HL-60 (cell line): Measurements from ENCODE around the gene KCNH5.

Experiments
- DNase-seq, 2 experiments: peaks; one replicate each; pipeline ENCODE4 v3.0.0-alpha.2; 2010 to 2020; ENCODE audit warnings: low read depth in 1 of 2, low spot score in 1 of 2
- H3K27ac ChIP-seq: fragments of 250-450 bp; sonication (Bioruptor Pico); replicated peaks from 2 replicates; pipeline ENCODE4 v1.5.1; 2020; ENCODE audit warnings: mild to moderate bottlenecking, moderate library complexity
- H3K27me3 ChIP-seq: fragments of 250-450 bp; sonication (Bioruptor Pico); 2 replicates; pipeline ENCODE4 v1.5.1; 2021; ENCODE audit warnings: mild to moderate bottlenecking, moderate library complexity; ENCODE audit not compliant: insufficient read depth, poor library complexity, severe bottlenecking
- H3K4me3 ChIP-seq: replicated peaks from 2 replicates; pipeline ENCODE4 v1.5.1; 2011; ENCODE audit warnings: mild to moderate bottlenecking, control low read depth, low read length; ENCODE audit not compliant: insufficient read depth
- CTCF ChIP-seq: IDR thresholded peaks from one replicate; pipeline ENCODE4 v1.5.1; 2011; ENCODE audit warnings: low read length, control low read depth, inconsistent platforms; ENCODE audit not compliant: insufficient read depth
- GABPA ChIP-seq: IDR thresholded peaks from 2 replicates; pipeline ENCODE4 v1.6.1; 2012; ENCODE audit warnings: low read depth
- POLR2AphosphoS5 ChIP-seq: IDR thresholded peaks from 2 replicates; pipeline ENCODE4 v1.6.1; 2012; ENCODE audit warnings: low read depth
- REST ChIP-seq: IDR thresholded peaks from 2 replicates; pipeline ENCODE4 v1.6.1; 2012; ENCODE audit warnings: low read depth; ENCODE audit not compliant: insufficient replicate concordance
- SPI1 ChIP-seq: IDR thresholded peaks from 2 replicates; pipeline ENCODE4 v1.6.1; 2012; ENCODE audit warnings: low read depth, mild to moderate bottlenecking, borderline replicate concordance

The KCNH5 gene

GRCh38 chr14:62689733-62690132 is 355.5 kb downstream of the KCNH5 start:
- no peak overlapping the region for H3K27ac ChIP-seq
- no peak for TF ChIP-seq REST
- TF ChIP-seq POLR2AphosphoS5: no peak
- no peak for TF ChIP-seq SPI1
- no peak for TF ChIP-seq GABPA
- H3K27me3 ChIP-seq: no peaks in the 10 kb centered on the region
- DNase-seq: no peak
- H3K4me3 ChIP-seq: no peak overlapping the region

GRCh38 chr14:62687818-62688217 is 357.4 kb downstream of the KCNH5 start:
- no peak overlapping the region for H3K27ac ChIP-seq
- no peaks in the 10 kb centered on the region for H3K27me3 ChIP-seq
- DNase-seq: no peak
- H3K4me3 ChIP-seq: no peak overlapping the region
- no peak for TF ChIP-seq SPI1
- TF ChIP-seq CTCF: no peak
- no peak for TF ChIP-seq REST
- no peak for TF ChIP-seq POLR2AphosphoS5
- no peak for TF ChIP-seq GABPA

- H3K27ac ChIP-seq: no peak overlapping the region
- no peak for DNase-seq
- H3K27me3 ChIP-seq: no peaks in the 10 kb centered on the region
- no peak overlapping the region for H3K4me3 ChIP-seq
- TF ChIP-seq REST (no peak), CTCF (no peak), SPI1 (no peak)
Measured at GRCh38 chr14:62684376-62684775, 360.9 kb downstream of the KCNH5 start.

GRCh38 chr14:62682208-62682607 is 363.1 kb downstream of the KCNH5 start:
- Histone ChIP-seq H3K27ac (no peak overlapping the region), H3K27me3 (peaks cover 3% of the 10 kb centered on the region), H3K4me3 (no peak overlapping the region)
- no peak for TF ChIP-seq CTCF
- no peak for DNase-seq
